OCI-LY1 (cell line): ENCODE measurements around the gene TAS1R1.

Experiments
- CTCF ChIP-seq: fragments of 200-600 bp; sonication (generic), shearing (Covaris generic); IDR thresholded peaks from 2 replicates; pipeline ENCODE4 v1.5.1; 2017; ENCODE audit warnings: mild to moderate bottlenecking, antibody characterized with exemption, low read length, moderate library complexity, mixed read lengths
- EZH2 ChIP-seq: fragments of 200-600 bp; sonication (generic), shearing (Covaris generic); IDR thresholded peaks from 2 replicates; pipeline ENCODE4 v1.8.0; 2017; ENCODE audit warnings: borderline replicate concordance, mixed run types, mild to moderate bottlenecking, antibody characterized with exemption, low read length, moderate library complexity, mixed read lengths

GRCh38 chr1:6506210-6507036, 48.7 kb upstream of the TAS1R1 start:
- TF ChIP-seq CTCF (no peak), EZH2 (no peak)
